ENCODE results near the gene PAK1.
"Not testable (repeated sequence)": the region's sequence is repeated elsewhere in the genome, so short reads cannot be mapped to it uniquely, and the experiment has no call there.

Gene PAK1

GRCh38 chr11:77401486-77402217 is 72.2 kb downstream of the PAK1 start:
- DNase-seq: no peak

GRCh38 chr11:77400775-77401449 is 73.0 kb downstream of the PAK1 start:
- no peak for DNase-seq

- no peak for DNase-seq
Measured at GRCh38 chr11:77400271-77400670, 73.6 kb downstream of the PAK1 start.

GRCh38 chr11:77397631-77398030 is 76.3 kb downstream of the PAK1 start:
- no peak for DNase-seq

GRCh38 chr11:77396911-77397310 is 77.0 kb downstream of the PAK1 start:
- DNase-seq: no peak

DNA sequence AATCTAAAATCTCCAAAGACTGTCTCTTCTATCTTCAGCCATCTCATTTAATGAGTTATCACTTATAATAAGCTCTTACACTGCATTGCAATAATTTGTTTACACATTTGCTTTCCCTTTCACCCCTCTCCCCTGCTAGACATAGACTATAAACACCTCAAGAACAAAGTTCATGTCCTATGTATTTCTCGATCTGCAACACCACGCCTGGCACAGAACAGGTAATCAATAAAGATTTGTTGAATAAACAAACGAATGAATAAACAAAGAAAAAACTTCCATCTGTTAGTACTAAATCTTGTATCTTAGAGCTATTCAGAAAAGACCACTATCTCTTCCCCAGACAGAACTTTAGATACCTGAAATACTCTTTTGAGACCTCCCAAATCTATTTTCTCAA is 77.6 kb downstream of the PAK1 start:
- no peak for DNase-seq

- no peak for DNase-seq
Measured at GRCh38 chr11:77395460-77396173, 78.3 kb downstream of the PAK1 start.

DNA sequence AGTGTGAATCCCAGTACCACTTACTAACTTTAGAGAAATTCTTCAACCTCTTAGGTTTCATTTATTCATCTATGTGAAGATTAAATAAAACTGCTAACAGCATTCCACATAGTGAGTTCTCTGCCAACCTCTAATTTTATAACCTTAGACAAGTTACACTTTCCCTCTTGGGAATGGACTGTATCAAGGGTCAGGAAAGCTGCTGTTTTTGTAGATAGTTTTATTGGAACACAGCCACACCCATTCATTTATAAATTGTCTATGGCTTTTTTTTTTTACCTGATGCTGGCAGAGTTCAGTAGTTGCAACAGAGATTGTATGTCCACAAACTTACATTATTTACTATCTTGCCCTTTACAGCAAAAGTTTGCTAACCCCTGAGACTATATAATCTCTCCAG is 81.1 kb downstream of the PAK1 start:
- DNase-seq: no peak

DNA sequence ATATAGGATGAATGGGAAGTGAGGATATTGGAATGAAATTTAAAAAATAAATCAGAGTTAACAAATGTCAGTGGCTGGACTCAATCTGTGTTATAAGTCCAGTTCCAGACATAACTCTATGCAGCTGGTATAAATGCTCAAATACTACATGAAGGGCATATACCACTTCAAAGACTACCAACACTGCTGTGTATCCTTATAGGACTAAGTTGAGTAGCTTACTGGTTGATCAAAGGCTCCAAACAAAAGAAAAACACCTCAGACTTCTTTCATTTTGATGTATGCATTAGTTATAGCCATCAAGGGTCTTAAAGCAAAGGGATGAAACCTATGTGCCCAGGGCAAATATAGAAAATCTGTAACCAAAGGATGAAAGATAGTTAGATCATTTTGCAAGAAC is 86.2 kb downstream of the PAK1 start:
- no peak for DNase-seq

DNA sequence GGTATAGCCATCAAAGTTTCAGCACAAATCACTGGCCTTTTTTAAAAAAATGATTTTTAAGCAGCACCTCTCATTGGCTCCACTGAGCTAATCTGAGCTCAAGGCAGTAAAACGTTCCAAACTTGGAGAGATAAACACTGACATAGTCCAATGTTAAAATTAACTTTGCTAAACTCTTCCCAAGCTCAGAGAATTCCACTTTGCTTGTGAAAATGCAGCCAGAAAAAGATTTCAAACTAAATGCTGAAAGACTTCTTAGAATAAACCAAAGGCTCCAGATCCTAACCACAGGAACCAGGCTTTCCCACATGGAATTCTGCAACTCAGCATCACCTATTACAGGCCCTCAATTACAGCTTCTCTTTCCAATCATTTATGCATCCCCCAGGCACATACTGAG is 87.7 kb downstream of the PAK1 start:
- DNase-seq: no peak

DNA sequence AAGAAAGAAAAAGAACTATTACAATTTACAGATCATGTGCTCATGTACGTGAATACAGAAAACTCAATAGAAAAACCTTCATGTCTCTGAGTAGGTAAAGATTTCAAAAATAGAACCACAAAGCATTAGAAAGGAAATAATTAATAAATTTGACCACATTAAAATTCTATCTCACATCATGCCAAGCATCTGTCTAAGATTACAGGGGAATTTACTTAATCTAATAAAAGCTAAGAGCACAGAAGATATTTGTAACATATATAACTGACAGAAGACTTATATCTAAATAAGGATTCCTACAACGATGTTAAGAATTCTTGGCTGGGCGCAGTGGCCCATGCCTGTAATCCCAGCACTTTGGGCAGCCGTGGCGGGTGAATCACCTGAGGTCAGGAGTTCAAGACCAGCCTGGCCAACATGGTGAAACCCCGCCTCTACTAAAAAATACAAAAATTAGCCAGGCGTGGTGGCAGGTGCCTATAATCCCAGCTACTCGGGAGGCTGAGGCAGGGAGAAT is 88.6 kb downstream of the PAK1 start:
- not testable (repeated sequence) for DNase-seq

- DNase-seq: no peak
Measured at GRCh38 chr11:77384571-77384970, 89.3 kb downstream of the PAK1 start.

DNA sequence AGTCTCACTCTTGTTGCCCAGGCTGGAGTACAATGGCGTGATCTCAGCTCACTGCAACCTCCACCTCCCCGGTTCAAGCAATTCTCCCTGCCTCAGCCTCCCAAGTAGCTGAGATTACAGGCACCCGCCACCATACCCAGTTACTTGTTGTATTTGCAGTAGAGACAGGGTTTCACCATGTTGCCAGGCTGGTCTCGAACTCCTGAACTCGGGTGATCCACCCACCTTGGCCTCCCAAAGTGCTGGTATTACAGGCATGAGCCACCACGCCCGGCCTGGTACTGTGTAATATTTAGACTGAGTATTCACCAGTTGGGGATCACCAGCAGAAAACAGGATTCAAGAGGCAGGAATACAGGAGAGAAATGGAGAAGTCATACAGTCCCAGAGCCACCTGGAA is 90.5 kb downstream of the PAK1 start:
- not testable (repeated sequence) for DNase-seq

DNA sequence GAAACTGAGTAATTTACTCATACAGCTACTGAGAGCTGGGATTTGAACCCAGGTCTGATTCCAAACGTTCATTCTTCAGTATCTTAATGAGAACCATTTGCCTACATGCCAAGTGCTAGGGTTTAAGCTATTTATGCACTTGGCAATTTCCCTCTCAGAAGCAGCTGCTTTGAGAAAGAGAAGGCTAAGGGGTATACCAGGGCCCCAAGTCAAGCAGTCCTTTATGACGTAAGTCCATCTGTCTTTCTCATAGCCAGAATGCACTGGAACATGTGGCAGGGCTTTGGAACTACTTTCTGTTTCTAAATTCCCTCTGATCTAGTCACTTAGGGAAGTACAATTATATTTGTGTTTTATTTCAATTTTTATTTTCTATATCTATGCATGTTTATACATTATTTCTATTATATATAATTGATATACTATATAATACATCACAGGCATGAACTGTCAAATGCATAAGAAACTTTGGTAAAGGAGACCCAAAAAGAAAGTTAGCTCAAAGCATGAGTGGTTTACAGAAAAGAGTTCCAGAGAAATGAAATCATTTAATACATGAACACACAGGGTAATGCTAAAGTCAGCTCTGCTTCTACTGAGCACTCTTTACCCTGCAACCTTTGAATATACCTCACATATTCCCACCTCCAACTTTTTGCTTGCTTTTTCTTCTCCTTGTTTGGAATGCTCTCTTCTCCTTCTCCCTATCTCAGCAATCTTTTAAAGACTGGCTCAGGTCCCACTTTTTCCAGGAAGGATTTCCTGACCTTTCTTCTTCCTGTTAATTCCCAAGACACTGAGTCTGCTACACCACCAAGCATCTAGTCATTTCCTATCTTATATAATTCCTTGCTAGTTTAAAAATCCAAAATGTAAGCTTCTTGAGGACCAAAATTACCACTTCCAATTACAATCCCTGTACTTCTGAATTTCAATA is 91.9 kb downstream of the PAK1 start:
- DNase-seq: no peak

DNA sequence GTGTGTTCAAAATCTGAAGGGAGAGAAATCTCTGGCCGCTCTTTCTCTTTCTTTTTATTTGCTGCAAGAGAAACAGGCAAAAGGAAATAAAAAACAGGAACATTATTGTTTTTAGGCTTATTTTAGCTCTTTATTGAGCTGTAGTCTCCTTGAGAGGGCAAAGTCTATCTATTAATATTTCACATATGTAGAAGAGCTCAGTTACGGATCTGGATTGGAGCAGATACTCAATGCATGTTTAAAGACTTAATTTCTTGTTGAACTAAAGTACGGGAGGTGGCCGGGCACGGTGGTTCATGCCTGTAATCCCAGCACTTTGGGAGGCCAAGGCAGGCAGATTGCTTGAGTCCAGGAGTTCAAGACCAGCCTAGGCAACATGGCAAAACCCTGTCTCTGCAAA is 94.0 kb downstream of the PAK1 start:
- no peak for DNase-seq

DNA sequence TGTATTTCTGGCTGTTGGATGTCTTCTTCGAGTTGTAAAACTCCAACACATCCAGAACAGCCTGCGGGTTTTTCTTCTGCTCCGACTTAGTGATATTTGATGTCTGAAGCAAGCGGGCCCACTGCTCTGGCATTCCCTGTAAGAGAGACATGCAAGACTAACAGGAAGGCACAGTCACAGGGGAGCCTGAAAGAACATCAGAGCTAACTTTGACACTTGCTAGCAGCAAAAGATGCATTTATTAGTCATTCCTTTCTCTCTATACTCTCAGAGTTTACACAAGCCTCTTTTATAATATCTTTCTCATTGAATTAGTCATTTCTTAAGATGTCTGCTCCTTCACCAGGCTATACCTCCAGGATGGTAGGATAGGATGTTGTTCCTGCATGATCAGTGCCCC is 94.6 kb downstream of the PAK1 start:
- no peak for DNase-seq

DNA sequence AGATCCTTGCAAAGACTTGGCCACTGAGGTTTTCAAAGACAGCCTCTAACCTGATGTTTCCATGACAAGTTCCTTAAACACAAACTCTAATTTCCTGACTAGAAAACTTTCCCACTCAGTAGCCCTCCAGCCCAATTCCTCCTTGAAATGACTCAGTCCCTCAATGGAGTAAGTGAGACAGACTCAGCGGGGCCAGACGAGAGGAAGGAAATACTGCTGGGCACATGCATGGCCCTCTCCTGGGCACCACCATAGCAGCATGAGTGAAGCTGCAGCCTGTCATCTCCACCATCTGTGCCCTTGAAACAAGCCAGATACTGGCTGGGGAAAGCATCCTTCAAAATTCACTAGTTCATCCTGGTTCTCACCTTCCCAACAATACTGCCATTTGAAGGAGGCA is 96.2 kb downstream of the PAK1 start:
- DNase-seq: no peak

DNA sequence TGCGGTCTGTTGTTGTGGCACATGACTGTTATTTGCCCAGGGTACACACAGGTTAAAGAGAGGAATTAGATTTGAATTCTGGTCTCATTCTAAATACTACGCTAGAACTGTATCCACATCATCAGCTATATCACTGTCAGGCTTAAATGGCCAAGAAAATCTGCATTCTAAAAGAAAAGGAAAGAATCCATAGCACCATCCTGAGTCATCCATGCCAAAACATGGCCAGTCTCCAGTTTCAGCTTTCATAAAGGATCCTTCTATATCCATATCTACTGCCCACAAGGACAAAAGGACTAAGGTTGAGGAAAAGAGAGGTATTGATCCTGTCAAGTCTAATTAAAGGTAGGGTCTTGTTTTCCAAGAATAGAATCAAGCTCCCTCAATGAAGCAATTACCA is 98.8 kb downstream of the PAK1 start:
- no peak for DNase-seq

- no peak for DNase-seq
Measured at GRCh38 chr11:77374611-77375031, 99.3 kb downstream of the PAK1 start.

DNA sequence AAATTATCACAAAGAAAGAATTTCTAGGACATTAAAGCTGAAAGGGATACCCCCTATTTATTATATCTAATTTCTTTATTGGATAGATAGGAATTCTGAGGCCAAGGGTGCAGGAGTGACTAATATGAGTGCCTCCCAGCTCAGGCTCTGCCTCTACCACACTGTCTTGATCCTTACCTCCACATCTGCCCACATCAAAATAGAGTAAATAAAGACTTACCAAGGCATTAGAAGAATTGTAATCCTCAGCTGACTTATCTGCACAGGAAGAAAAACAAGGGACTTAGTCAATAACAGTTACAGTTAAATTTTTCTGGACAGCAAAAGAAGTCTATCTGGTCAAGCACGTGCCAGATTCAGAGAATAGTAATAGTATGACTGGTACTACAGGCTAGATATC is 99.8 kb downstream of the PAK1 start:
- DNase-seq: no peak

GRCh38 chr11:77372726-77373125 is 101.2 kb downstream of the PAK1 start:
- DNase-seq: no peak

GRCh38 chr11:77371646-77372045 is 102.2 kb downstream of the PAK1 start:
- DNase-seq: no peak

DNA sequence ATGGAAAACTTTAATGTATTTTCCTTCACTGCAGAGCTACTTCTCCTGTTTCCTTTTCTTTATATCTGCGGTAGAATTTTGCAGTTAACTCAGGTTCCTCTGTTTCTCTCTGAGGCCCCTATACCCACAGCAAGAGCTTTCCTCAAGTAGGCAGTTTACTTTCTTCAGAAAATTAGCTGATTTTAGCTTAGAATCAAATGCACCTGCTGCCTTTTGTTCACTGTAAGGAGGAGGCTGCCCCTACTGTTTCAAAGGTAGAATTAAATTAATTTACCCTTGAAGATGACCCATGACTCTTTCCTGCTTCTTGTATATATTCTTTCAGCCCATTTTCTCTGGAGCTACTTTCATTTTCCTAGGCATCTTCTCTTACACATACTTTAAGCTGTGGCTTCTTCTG is 103.7 kb downstream of the PAK1 start:
- no peak for DNase-seq

Data from NCI-H2029 treated with DMSO at 0.1 percent for 48 hours (cell line).